ENCODE data around the gene MCEMP1.

Gene MCEMP1

GRCh38 chr19:7699003-7699402 lies 22.1 kb downstream of the MCEMP1 start:
- DNase-seq = no peak

- DNase-seq = no peak
Measured at GRCh38 chr19:7699417-7700401, 22.8 kb downstream of the MCEMP1 start.

- no peak for DNase-seq
Measured at GRCh38 chr19:7701049-7701653, 24.3 kb downstream of the MCEMP1 start.

GRCh38 chr19:7701654-7702457 lies 25.0 kb downstream of the MCEMP1 start, which contains the start of gene FCER2:
Gene FCER2 (minus strand): TSS chr19:7702131. CDS start chr19:7699760, 2,371 bp downstream.
- DNase-seq = no peak

GRCh38 chr19:7703332-7703731 lies 26.4 kb downstream of the MCEMP1 start:
- no peak for DNase-seq

GRCh38 chr19:7704280-7705060 lies 27.6 kb downstream of the MCEMP1 start:
- DNase-seq = no peak

- DNase-seq = no peak
Measured at GRCh38 chr19:7705387-7706187, 28.7 kb downstream of the MCEMP1 start.

GRCh38 chr19:7706188-7706954 lies 29.5 kb downstream of the MCEMP1 start:
- DNase-seq = no peak

- DNase-seq = no peak
Measured at GRCh38 chr19:7706955-7707456, 30.1 kb downstream of the MCEMP1 start.

GRCh38 chr19:7709932-7710460 lies 33.1 kb downstream of the MCEMP1 start:
- no peak for DNase-seq

- no peak for DNase-seq
Measured at GRCh38 chr19:7710616-7711015, 33.7 kb downstream of the MCEMP1 start.

- no peak for DNase-seq
Measured at GRCh38 chr19:7715671-7716070, 38.8 kb downstream of the MCEMP1 start.

GRCh38 chr19:7716762-7717161 lies 39.9 kb downstream of the MCEMP1 start:
- DNase-seq = no peak

- DNase-seq = no peak
Measured at GRCh38 chr19:7718668-7719067, 41.8 kb downstream of the MCEMP1 start.

- DNase-seq = no peak
Measured at GRCh38 chr19:7720351-7720750, 43.5 kb downstream of the MCEMP1 start.

- DNase-seq = no peak
Measured at GRCh38 chr19:7722231-7722651, 45.4 kb downstream of the MCEMP1 start.

- DNase-seq = no peak
Measured at GRCh38 chr19:7725791-7726190, 48.9 kb downstream of the MCEMP1 start.

GRCh38 chr19:7729211-7729610 lies 52.3 kb downstream of the MCEMP1 start:
- no peak for DNase-seq
